Upper lobe of left lung (tissue), 4 donors: ENCODE data around the gene ZNF668.

Experiments used
- CTCF ChIP-seq, 6 experiments: fragments of 450-650 bp in 4 of 6; fragments of 200-600 bp in 2 of 6; sonication (generic) in 2 of 6; IDR thresholded peaks; one replicate each; pipeline ENCODE4 v1.5.1; 2016 to 2019; ENCODE audit warnings: antibody characterized with exemption in 6 of 6
- EP300 ChIP-seq, 4 donors: sonication (generic); formaldehyde crosslinking; IDR thresholded peaks; one replicate each; pipeline ENCODE4 v1.5.1; 2017; ENCODE audit warnings: antibody characterized with exemption in 4 of 4, control low read depth in 2 of 4
- POLR2A ChIP-seq, 4 donors: fragments of 450-650 bp; IDR thresholded peaks; one replicate each; pipeline ENCODE4 v1.5.1; 2016 to 2017; ENCODE audit warnings: antibody characterized with exemption in 4 of 4, mild to moderate bottlenecking in 2 of 4
- POLR2AphosphoS5 ChIP-seq, 2 donors: sonication (generic); formaldehyde crosslinking; IDR thresholded peaks; one replicate each; pipeline ENCODE4 v1.5.1; 2017; ENCODE audit warnings: antibody characterized with exemption in 2 of 2

GRCh38 chr16:31064882-31065461, 9.1 kb downstream of the ZNF668 start:
- no peak for TF ChIP-seq CTCF (IDR thresholded peaks at IDR 0.05)
- no peak for TF ChIP-seq POLR2A (IDR thresholded peaks at IDR 0.05)
- TF ChIP-seq POLR2AphosphoS5 (IDR thresholded peaks at IDR 0.05) = no peak
- TF ChIP-seq EP300 (IDR thresholded peaks at IDR 0.05) = no peak
